ENCODE measurements around the gene NCOA3.
A peak's percentile ranks its signal among the peaks of the same experiment; 100 is the strongest.

The NCOA3 gene

GRCh38 chr20:47596003-47596571 lies 94.4 kb downstream of the NCOA3 start:
- DNase-seq (ENCODE audit: low read depth in 2 of 2) = no peak

GRCh38 chr20:47597090-47597489 lies 95.4 kb downstream of the NCOA3 start:
- DNase-seq (ENCODE audit: low read depth in 2 of 2) = no peak

GRCh38 chr20:47598911-47599744 lies 97.4 kb downstream of the NCOA3 start:
- DNase-seq (ENCODE audit: low read depth in 2 of 2) = no peak

GRCh38 chr20:47600967-47601547 lies 99.4 kb downstream of the NCOA3 start:
- no peak for DNase-seq (ENCODE audit: low read depth in 2 of 2)

- no peak for DNase-seq (ENCODE audit: low read depth in 2 of 2)
Measured at GRCh38 chr20:47603260-47603659, 101.6 kb downstream of the NCOA3 start.

GRCh38 chr20:47605673-47606413 lies 104.2 kb downstream of the NCOA3 start:
- no peak for DNase-seq (ENCODE audit: low read depth in 2 of 2)

- no peak for DNase-seq (ENCODE audit: low read depth in 2 of 2)
Measured at GRCh38 chr20:47606414-47606982, 104.8 kb downstream of the NCOA3 start.

GRCh38 chr20:47606983-47607613 lies 105.4 kb downstream of the NCOA3 start:
- DNase-seq (ENCODE audit: low read depth in 2 of 2) = no peak

- no peak for DNase-seq (ENCODE audit: low read depth in 2 of 2)
Measured at GRCh38 chr20:47609001-47609400, 107.3 kb downstream of the NCOA3 start.

- DNase-seq (ENCODE audit: low read depth in 2 of 2) = peak; percentile 44 to 64
Measured at GRCh38 chr20:47610247-47610944, 108.7 kb downstream of the NCOA3 start.

- DNase-seq (ENCODE audit: low read depth in 2 of 2) = no peak
Measured at GRCh38 chr20:47610945-47611250, 109.2 kb downstream of the NCOA3 start.

- DNase-seq (ENCODE audit: low read depth in 2 of 2) = no peak
Measured at GRCh38 chr20:47611785-47612184, 110.1 kb downstream of the NCOA3 start.

- DNase-seq (ENCODE audit: low read depth in 2 of 2) = no peak
Measured at GRCh38 chr20:47612670-47613069, 111.0 kb downstream of the NCOA3 start.

- no peak for DNase-seq (ENCODE audit: low read depth in 2 of 2)
Measured at GRCh38 chr20:47614703-47615309, 113.1 kb downstream of the NCOA3 start.

GRCh38 chr20:47618479-47618878 lies 116.8 kb downstream of the NCOA3 start:
- DNase-seq (ENCODE audit: low read depth in 2 of 2) = no peak

- no peak for DNase-seq (ENCODE audit: low read depth in 2 of 2)
Measured at GRCh38 chr20:47620808-47621805, 119.4 kb downstream of the NCOA3 start.

GRCh38 chr20:47622118-47622665 lies 120.5 kb downstream of the NCOA3 start:
- DNase-seq (ENCODE audit: low read depth in 2 of 2) = no peak

GRCh38 chr20:47623206-47623605 lies 121.5 kb downstream of the NCOA3 start:
- no peak for DNase-seq (ENCODE audit: low read depth in 2 of 2)

- no peak for DNase-seq (ENCODE audit: low read depth in 2 of 2)
Measured at GRCh38 chr20:47627540-47627939, 125.9 kb downstream of the NCOA3 start.

Data from activated CD4-positive, alpha-beta T cell treated with anti-CD3 and anti-CD28 coated beads for 24 hours (primary cell).